Mammary epithelial cell (primary cell): Measurements from ENCODE around the gene MIOX.

Experiments
- EZH2 ChIP-seq: IDR thresholded peaks from 2 replicates; pipeline ENCODE4 v1.6.1; 2012; ENCODE audit warnings: low read length, inconsistent platforms, borderline replicate concordance
- TF ChIP-seq, protein P1 (sequence below), 2 donors: IDR thresholded peaks in 1 of 2; conservative IDR thresholded peaks in 1 of 2; 2 replicates each; pipeline ENCODE4 v1.5.1; 2011 to 2012; ENCODE audit warnings: inconsistent platforms in 2 of 2, low read length in 2 of 2, mild to moderate bottlenecking in 2 of 2, control low read depth in 1 of 2, low read depth in 1 of 2; ENCODE audit not compliant: insufficient read depth in 1 of 2; ENCODE audit errors: extremely low read depth in 1 of 2

- TF ChIP-seq, protein P1, sequence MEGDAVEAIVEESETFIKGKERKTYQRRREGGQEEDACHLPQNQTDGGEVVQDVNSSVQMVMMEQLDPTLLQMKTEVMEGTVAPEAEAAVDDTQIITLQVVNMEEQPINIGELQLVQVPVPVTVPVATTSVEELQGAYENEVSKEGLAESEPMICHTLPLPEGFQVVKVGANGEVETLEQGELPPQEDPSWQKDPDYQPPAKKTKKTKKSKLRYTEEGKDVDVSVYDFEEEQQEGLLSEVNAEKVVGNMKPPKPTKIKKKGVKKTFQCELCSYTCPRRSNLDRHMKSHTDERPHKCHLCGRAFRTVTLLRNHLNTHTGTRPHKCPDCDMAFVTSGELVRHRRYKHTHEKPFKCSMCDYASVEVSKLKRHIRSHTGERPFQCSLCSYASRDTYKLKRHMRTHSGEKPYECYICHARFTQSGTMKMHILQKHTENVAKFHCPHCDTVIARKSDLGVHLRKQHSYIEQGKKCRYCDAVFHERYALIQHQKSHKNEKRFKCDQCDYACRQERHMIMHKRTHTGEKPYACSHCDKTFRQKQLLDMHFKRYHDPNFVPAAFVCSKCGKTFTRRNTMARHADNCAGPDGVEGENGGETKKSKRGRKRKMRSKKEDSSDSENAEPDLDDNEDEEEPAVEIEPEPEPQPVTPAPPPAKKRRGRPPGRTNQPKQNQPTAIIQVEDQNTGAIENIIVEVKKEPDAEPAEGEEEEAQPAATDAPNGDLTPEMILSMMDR (conservative IDR thresholded peaks at IDR 0.05 in 1 of 2, IDR thresholded peaks at IDR 0.05 in 1 of 2; ENCODE audit: extremely low read depth in 1 of 2, insufficient read depth in 1 of 2, low read depth in 1 of 2, low read length in 2 of 2) = peak in 1 of 2 donors; percentile 16
- TF ChIP-seq EZH2 = no peak
These were observed 21.6 kb downstream of the MIOX start, which contains the start of gene NCAPH2 for GRCh38 chr22:50507991-50508884.
